ENCODE measurements around the gene MYO5C.

DNA sequence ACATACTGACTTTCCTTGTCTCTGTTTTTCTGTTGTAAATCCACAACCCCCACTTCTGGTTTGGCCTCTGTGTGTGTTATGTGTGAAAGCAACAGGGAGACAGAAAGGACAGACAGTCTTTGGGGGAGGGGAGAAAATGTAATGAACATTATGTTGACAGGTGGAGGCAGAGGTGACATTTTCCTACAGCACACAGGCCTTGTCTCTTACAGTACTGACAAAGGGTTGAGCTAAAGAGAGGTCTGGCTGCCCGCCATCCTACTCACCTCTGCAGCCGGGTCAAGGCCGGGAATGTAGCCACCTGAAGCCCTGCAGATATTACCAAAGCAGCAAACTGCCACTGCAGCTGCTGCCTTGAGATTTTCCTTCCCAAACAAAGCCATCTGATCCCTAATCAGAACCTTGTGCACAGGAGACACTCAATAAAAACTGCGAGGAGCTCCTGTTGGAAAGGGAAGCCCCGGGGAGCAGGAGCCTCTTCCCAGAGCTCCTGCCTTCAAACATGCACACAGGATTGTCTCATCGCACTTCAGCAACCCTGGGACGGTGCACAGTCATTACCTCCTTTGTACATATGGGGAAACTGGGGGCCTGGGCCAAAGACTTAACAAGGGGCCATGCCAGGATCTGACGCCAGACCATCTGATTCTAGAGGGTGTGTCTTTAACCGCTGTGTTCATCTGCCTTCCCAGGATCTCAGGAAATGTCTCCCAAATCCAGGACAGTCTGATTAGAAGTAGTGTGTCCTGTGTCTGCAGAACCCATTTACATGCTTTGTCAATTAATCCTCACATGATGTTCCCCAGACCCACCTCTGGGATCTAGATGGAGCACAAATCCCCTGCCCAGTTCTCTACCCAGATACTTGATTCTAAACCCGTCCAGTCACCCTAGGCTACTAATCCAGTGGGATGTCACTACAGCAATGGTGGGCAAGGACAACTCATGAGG, 14.2 kb downstream of the MYO5C start:
- TF ChIP-seq, protein P1, sequence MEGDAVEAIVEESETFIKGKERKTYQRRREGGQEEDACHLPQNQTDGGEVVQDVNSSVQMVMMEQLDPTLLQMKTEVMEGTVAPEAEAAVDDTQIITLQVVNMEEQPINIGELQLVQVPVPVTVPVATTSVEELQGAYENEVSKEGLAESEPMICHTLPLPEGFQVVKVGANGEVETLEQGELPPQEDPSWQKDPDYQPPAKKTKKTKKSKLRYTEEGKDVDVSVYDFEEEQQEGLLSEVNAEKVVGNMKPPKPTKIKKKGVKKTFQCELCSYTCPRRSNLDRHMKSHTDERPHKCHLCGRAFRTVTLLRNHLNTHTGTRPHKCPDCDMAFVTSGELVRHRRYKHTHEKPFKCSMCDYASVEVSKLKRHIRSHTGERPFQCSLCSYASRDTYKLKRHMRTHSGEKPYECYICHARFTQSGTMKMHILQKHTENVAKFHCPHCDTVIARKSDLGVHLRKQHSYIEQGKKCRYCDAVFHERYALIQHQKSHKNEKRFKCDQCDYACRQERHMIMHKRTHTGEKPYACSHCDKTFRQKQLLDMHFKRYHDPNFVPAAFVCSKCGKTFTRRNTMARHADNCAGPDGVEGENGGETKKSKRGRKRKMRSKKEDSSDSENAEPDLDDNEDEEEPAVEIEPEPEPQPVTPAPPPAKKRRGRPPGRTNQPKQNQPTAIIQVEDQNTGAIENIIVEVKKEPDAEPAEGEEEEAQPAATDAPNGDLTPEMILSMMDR (IDR thresholded peaks at IDR 0.05; ENCODE audit: low read depth, low read length): no peak
- TF ChIP-seq POLR2A (IDR thresholded peaks at IDR 0.05; ENCODE audit: extremely low read depth, insufficient read length) (no peak), MYC (IDR thresholded peaks at IDR 0.05; ENCODE audit: low read depth, low read length) (no peak)
- TF ChIP-seq, protein P2, sequence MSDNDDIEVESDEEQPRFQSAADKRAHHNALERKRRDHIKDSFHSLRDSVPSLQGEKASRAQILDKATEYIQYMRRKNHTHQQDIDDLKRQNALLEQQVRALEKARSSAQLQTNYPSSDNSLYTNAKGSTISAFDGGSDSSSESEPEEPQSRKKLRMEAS (IDR thresholded peaks at IDR 0.05; ENCODE audit: low read depth, low read length): no peak

Measured in NB4 (cell line).